GM23248 (cell line): ENCODE data around the gene MARCHF2.

ENCODE experiments used
- EZH2 ChIP-seq: fragments of 200-600 bp; sonication (generic); IDR thresholded peaks from 2 replicates; pipeline ENCODE4 v1.6.1; 2018; ENCODE audit warnings: antibody characterized with exemption, mild to moderate bottlenecking; ENCODE audit not compliant: insufficient read depth, poor library complexity, severe bottlenecking
- EZH2phosphoT487 ChIP-seq: fragments of 200-600 bp; sonication (generic); IDR thresholded peaks from 2 replicates; pipeline ENCODE4 v1.6.1; 2018; ENCODE audit warnings: antibody characterized with exemption, moderate library complexity, mild to moderate bottlenecking, low read depth; ENCODE audit not compliant: insufficient read depth

- no peak for TF ChIP-seq EZH2phosphoT487
- no peak for TF ChIP-seq EZH2
These were observed 50.3 kb downstream of the MARCHF2 start for GRCh38 chr19:8463365-8463764.
